Mucosa of descending colon (tissue), 3 donors: ENCODE data around the gene ENTPD5. TPM values are rescaled to one million over a fixed set of nuclear protein-coding genes. Genes with fewer than 3 reads are reported as not detected.
"Not testable (repeated sequence)": the region's sequence is repeated elsewhere in the genome, so short reads cannot be mapped to it uniquely, and the experiment has no call there.

Source experiments
- ATAC-seq: fragments of 200-7000 bp; cut with Tn5 transposase; one replicate; pipeline ENCODE4 v1.9.1; 2020; ENCODE audit warnings: mild to moderate bottlenecking, moderate library complexity
- DNase-seq, 3 donors: peaks; one replicate each; pipeline ENCODE4 v3.0.0-alpha.2; 2020
- H3K36me3 ChIP-seq: fragments of 200-600 bp; one replicate; pipeline ENCODE4 v1.8.0; 2021; ENCODE audit warnings: low read depth, mild to moderate bottlenecking
- H3K4me1 ChIP-seq: fragments of 200-600 bp; one replicate; pipeline ENCODE4 v1.8.0; 2021; ENCODE audit warnings: low read depth, mild to moderate bottlenecking
- H3K4me3 ChIP-seq: fragments of 200-600 bp; one replicate; pipeline ENCODE4 v1.8.0; 2021; ENCODE audit warnings: mild to moderate bottlenecking
- H3K9me3 ChIP-seq: fragments of 200-600 bp; one replicate; pipeline ENCODE4 v1.8.0; 2021; ENCODE audit warnings: mild to moderate bottlenecking
- CTCF ChIP-seq: fragments of 200-600 bp; IDR thresholded peaks from one replicate; pipeline ENCODE4 v1.8.0; 2022; ENCODE audit warnings: antibody characterized with exemption, mild to moderate bottlenecking
- intact Hi-C, 2 donors: fragments of 100-400 bp; cut with DNase I in 1 of 2; cut with micrococcal nuclease in 1 of 2; formaldehyde crosslinking; loops; one replicate each; pipeline versions ENCODE4 v1.11.0 to v1.11.1; 2022; cut with DNase I, micrococcal nuclease
- total RNA-seq, 3 donors: library from RNA; stranded (reverse); fragmentation: NEBNext Ultra II Directional in 2 of 3; extraction: Animal tissue kit (Norgen Biotek cat#: 25700) in 2 of 3; gene quantifications; one replicate each; pipeline versions ENCODE4 v1.2.1 to v1.2.4, GENCODE V29; 2021 to 2023
- donor health status: DM: no; HTN: no; CAD: no; lungs with moderate emphysema.
- donor health status: DM: no; HTN: no; CAD: no.
- donor health status: DM: no; HTN: yes; CAD: no.

The ENTPD5 gene
- total RNA-seq, 3 donors from 2014 or later = 79.9 to 296 (median 153) TPM

- intact Hi-C loops = no loop called here
- H3K36me3 ChIP-seq = peaks cover 4% of the 10 kb centered on the region
- TF ChIP-seq CTCF = no peak
- no peaks in the 10 kb centered on the region for H3K9me3 ChIP-seq
- no peak overlapping the region for H3K4me3 ChIP-seq
- ATAC-seq (no peak), DNase-seq (no peak)
- H3K4me1 ChIP-seq = peaks cover 8% of the 10 kb centered on the region
These were observed 28.0 kb downstream of the ENTPD5 start for GRCh38 chr14:73991092-73991491.

- H3K4me3 ChIP-seq, H3K4me1 ChIP-seq, H3K9me3 ChIP-seq, H3K36me3 ChIP-seq, DNase-seq, intact Hi-C loops: not testable (repeated sequence)
- peak; percentile 33 for ATAC-seq
These were observed 30.4 kb downstream of the ENTPD5 start for GRCh38 chr14:73988656-73989055.

- ATAC-seq = peak; percentile 26
These were observed 31.0 kb downstream of the ENTPD5 start for GRCh38 chr14:73988065-73988464.

GRCh38 chr14:73977896-73978295 is 41.2 kb downstream of the ENTPD5 start:
- no peak overlapping the region for H3K4me3 ChIP-seq
- DNase-seq (no peak), ATAC-seq (peak; percentile 65)
- peaks cover 16% of the 10 kb centered on the region for H3K36me3 ChIP-seq
- no peak for TF ChIP-seq CTCF
- intact Hi-C loops = no loop called here
- H3K9me3 ChIP-seq = no peaks in the 10 kb centered on the region
- H3K4me1 ChIP-seq = no peaks in the 10 kb centered on the region

More at GRCh38 chr14:73988065-73988464, 31.0 kb downstream of the ENTPD5 start:
- H3K36me3 ChIP-seq = peaks cover 4% of the 10 kb centered on the region
- intact Hi-C loops = no loop called here
- peaks cover 8% of the 10 kb centered on the region for H3K4me1 ChIP-seq
- no peak for TF ChIP-seq CTCF
- no peak overlapping the region for H3K4me3 ChIP-seq
- DNase-seq = no peak
- H3K9me3 ChIP-seq = no peaks in the 10 kb centered on the region

GRCh38 chr14:73976125-73976524 is 43.0 kb downstream of the ENTPD5 start:
- intact Hi-C loops = no loop called here
- Histone ChIP-seq H3K36me3 (peaks cover 13% of the 10 kb centered on the region), H3K9me3 (no peaks in the 10 kb centered on the region), H3K4me3 (no peak overlapping the region), H3K4me1 (no peaks in the 10 kb centered on the region)
- TF ChIP-seq CTCF = no peak
- ATAC-seq = peak; percentile 57
- no peak for DNase-seq

- TF ChIP-seq CTCF = no peak
- H3K36me3 ChIP-seq = peaks cover 11% of the 10 kb centered on the region
- DNase-seq = no peak
- intact Hi-C loops = no loop called here
- peak; percentile 9 for ATAC-seq
- H3K4me3 ChIP-seq = no peak overlapping the region
- no peaks in the 10 kb centered on the region for H3K4me1 ChIP-seq
- H3K9me3 ChIP-seq = no peaks in the 10 kb centered on the region
These were observed 45.6 kb downstream of the ENTPD5 start for GRCh38 chr14:73973497-73973896.
